HFF-Myc (cell line): ENCODE measurements around the gene PARP8.

Source experiments
- DNase-seq: peaks from one replicate; pipeline ENCODE4 v3.0.0-alpha.2; 2011; ENCODE audit warnings: low read depth; ENCODE audit errors: extremely low read depth
- H3K4me3 ChIP-seq: replicated peaks from 2 replicates; pipeline ENCODE4 v1.5.1; 2011; ENCODE audit warnings: low read depth, mild to moderate bottlenecking, control low read depth, low read length
- TF ChIP-seq, protein P1 (sequence below): IDR thresholded peaks from 2 replicates; pipeline ENCODE4 v1.5.1; 2012; ENCODE audit warnings: mild to moderate bottlenecking, low read depth, low read length, control low read depth; ENCODE audit errors: missing control alignments

Gene PARP8

DNA sequence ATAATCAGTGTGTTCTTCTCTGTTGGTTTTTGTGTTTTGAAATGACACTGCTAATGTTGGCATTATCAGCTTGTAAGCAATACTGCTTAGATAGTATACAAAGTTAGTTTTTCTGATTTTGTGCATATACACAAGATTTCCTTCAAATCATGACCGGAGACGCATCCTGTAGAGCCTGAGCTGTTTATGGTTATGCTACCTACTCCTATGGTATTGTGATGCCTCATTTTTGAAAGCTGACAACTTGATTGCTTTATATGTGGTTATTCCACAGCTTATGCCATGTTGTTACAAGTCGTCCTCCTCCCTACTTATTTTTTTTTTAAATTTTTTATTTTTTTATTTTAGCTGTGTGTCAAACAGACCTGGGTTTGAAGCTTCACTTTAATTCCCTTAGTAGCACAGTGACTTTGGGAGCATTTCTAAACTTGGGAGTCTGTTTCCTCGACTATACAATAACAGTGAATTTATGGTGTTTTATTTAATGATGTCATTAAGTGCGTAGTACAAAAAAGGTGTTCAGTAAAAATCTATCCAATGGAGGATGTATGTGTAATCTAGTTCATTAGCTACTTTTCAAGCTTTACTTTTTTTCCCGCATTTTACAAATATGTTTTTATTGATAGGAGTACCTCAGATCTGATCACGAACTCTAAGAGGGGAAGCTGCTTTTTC, 59.5 kb downstream of the PARP8 start:
- H3K4me3 ChIP-seq, result no peak overlapping the region
- DNase-seq, result no peak
- TF ChIP-seq, protein P1, sequence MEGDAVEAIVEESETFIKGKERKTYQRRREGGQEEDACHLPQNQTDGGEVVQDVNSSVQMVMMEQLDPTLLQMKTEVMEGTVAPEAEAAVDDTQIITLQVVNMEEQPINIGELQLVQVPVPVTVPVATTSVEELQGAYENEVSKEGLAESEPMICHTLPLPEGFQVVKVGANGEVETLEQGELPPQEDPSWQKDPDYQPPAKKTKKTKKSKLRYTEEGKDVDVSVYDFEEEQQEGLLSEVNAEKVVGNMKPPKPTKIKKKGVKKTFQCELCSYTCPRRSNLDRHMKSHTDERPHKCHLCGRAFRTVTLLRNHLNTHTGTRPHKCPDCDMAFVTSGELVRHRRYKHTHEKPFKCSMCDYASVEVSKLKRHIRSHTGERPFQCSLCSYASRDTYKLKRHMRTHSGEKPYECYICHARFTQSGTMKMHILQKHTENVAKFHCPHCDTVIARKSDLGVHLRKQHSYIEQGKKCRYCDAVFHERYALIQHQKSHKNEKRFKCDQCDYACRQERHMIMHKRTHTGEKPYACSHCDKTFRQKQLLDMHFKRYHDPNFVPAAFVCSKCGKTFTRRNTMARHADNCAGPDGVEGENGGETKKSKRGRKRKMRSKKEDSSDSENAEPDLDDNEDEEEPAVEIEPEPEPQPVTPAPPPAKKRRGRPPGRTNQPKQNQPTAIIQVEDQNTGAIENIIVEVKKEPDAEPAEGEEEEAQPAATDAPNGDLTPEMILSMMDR, result no peak

DNA sequence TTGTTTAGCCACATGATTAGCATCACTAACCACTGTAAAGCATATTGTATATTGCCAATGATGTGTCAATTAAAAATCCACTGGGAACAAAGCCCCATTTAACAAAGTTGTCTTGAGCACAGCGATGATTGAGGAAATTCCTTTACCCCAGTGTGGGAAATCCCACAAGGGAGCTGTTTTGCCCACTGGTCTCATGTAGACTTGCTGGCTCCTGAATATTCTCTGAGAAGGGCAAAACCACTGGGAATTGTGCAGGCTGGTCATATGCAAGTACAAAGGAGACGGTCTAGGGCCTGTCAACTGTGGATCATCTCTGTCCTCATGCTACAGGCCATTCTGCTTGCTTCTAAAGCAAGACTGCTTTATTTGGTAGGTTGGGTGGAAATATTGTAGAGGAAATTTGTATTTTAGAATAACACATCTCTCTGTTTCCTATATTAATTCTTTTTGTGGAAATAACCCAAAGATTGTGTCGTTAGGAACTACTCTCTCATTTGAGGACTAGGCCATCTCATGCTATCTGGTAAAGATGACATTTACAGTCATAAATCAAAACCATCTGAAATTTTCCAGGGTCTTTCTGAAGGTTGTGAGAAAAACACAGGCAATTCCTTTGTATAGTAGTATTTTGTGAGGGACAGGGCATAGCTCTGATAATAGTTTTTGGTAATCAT, 60.2 kb downstream of the PARP8 start:
- DNase-seq, result no peak
- TF ChIP-seq, protein P1, result no peak
- H3K4me3 ChIP-seq, result no peak overlapping the region

DNA sequence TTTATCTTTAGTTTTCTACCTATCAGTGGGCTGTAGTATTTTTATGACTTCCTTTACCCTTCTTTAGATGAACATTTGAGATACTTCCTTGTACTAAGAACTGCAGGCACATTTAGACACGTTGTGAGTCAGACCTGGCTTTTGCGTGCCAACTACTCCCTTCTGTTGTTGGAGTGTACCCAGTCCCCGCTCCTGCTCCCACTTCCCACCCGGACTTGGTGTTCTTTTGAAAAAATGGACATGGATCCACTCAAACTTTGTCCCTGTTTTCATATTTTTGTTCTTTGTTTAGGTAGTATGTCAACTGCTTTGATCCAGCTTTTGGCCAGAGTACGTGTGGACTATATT, 60.7 kb downstream of the PARP8 start:
- DNase-seq, result no peak
- no peak overlapping the region for H3K4me3 ChIP-seq
- TF ChIP-seq, protein P1, result no peak

DNA sequence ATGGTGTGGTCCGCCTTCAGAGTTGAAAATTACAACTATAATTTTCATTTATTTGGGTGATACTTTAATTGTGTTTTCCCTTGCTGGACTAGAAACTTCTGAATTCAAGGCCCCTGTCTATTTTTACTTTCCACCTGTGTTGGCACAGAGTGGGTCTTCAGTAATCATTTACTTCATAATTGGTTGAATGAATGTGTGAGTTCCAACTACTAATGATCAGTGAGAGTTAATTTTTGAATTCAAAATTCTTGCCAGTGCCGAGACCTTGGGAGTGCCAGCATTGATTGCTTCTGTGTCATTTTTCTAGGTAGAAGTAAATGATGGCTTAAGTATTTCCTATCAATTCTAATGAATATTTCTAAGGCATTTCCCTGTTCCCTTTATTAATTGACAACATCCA, 61.4 kb downstream of the PARP8 start:
- H3K4me3 ChIP-seq, result no peak overlapping the region
- TF ChIP-seq, protein P1, result no peak
- no peak for DNase-seq

DNA sequence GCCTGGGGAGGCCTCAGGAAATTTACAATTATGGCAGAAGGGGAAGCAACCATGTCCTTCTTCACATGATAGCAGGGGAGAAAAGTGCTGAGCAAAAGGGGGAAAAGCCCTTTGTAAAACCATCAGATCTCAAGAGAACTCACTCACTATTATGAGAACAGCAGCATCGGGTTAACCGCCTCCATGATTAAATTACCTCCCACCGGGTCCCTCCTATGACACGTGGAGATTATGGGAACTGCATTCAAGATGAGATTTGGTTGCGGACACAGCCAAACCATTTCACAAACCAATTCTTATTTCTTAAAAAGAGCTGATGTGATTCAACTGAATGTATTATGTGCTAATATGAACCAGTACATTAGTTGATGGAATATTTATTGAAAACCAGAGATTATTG, 63.9 kb downstream of the PARP8 start:
- DNase-seq, result no peak

DNA sequence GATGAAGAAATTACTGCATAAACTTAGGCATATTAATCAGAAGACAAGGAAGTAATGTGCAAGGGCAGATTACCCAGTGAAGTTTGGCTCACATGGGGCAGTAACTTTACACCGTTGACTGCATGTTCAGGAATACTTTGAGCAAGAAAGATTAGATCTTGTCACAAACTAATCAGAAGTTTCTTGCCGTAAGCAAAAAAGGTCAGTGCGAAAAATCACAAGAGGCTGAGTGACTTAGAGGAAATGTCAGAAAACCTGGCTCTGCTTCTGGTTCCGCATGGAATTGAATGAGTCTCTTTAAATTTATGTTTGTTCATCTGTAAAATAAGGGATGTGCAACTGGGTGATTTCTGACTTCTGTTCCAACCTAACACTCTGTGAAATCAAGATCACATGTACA, 64.4 kb downstream of the PARP8 start:
- no peak overlapping the region for H3K4me3 ChIP-seq
- TF ChIP-seq, protein P1, result no peak
- no peak for DNase-seq

More for the DNA sequence above, 63.9 kb downstream of the PARP8 start:
- TF ChIP-seq, protein P1, result no peak
- H3K4me3 ChIP-seq, result no peak overlapping the region
